Thoracic aorta (tissue), 2 donors: Measurements from ENCODE around the gene PHF2. TPM values are rescaled to one million over a fixed set of nuclear protein-coding genes. Genes with fewer than 3 reads are reported as not detected.

Source experiments
- ATAC-seq: fragments of 150-250 bp; one replicate; pipeline ENCODE4 v1.8.0; 2017; ENCODE audit warnings: low read depth; ENCODE audit not compliant: insufficient number of reproducible peaks, low FRiP score
- DNase-seq: peaks from one replicate; pipeline ENCODE4 v3.0.0-alpha.2; 2020; ENCODE audit warnings: low spot score
- H3K27ac ChIP-seq, 2 donors: fragments of 200-600 bp; sonication (generic); 1 replicate in 1 of 2; 2 replicates in 1 of 2; pipeline ENCODE4 v1.5.1; 2016; ENCODE audit warnings: mild to moderate bottlenecking in 2 of 2, moderate library complexity in 2 of 2
- H3K27me3 ChIP-seq: fragments of 200-600 bp; sonication (generic); replicated peaks from 2 replicates; pipeline ENCODE4 v1.6.0; 2016; ENCODE audit warnings: mild to moderate bottlenecking; ENCODE audit not compliant: insufficient read depth
- H3K36me3 ChIP-seq: fragments of 200-600 bp; sonication (generic); one replicate; pipeline ENCODE4 v1.5.1; 2016
- H3K4me1 ChIP-seq, 2 donors: fragments of 200-600 bp; sonication (generic); 1 replicate in 1 of 2; 2 replicates in 1 of 2; pipeline versions ENCODE4 v1.5.1 to v1.6.0; 2016; ENCODE audit warnings: low read depth in 2 of 2, mild to moderate bottlenecking in 1 of 2; ENCODE audit not compliant: control insufficient read depth in 1 of 2
- H3K4me3 ChIP-seq: fragments of 200-600 bp; sonication (generic); 2 replicates; pipeline ENCODE4 v1.5.1; 2016; ENCODE audit warnings: mild to moderate bottlenecking
- H3K9me3 ChIP-seq: fragments of 200-600 bp; sonication (generic); 2 replicates; pipeline ENCODE4 v1.5.1; 2016
- total RNA-seq, 2 donors: library from RNA; depleted of rRNA; stranded (reverse); fragments of >200 nt; gene quantifications; one replicate each; pipeline versions ENCODE4 v1.1.0 to v1.2.3, GENCODE V29; 2016
- TF ChIP-seq, protein P1 (sequence below): fragments of 200-600 bp; sonication (generic); IDR thresholded peaks from one replicate; pipeline ENCODE4 v1.5.1; 2019; ENCODE audit warnings: antibody characterized with exemption

The PHF2 gene
- total RNA-seq, 2 donors from 2014 or later: 29.9 to 36.6 TPM

DNA sequence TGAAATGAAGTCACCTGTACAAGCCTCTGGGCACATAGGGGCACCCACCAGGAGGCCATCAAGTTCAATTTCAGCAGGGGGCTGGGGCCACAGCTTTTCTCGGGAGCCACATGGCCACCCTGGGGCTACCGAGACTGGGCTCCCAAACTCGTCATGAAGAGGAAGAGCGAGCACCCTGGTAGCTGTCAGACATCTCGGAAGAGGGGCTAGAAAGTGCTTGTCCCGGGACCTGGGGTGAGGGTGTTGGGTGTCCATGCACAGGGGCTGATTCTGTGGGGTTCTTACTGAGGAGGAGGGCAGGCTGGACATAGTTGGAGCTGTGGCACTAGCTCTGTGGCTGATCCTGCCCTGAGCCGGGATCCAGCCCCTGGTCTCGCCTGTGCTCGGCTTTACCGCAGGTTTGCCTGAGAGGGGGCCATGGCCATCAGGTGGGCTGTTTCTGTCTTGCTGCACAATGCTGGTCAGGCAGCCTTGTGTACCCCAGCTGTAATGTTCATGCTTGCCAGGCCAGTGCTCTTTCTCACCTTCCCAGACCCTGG is 70.3 kb downstream of the PHF2 start:
- ATAC-seq (no peak), DNase-seq (no peak)
- no peaks in the 10 kb centered on the region for H3K27me3 ChIP-seq
- H3K36me3 ChIP-seq: peaks cover 51% of the 10 kb centered on the region
- H3K4me1 ChIP-seq: no peaks in the 10 kb centered on the region
- H3K27ac ChIP-seq: no peak overlapping the region
- TF ChIP-seq, protein P1, sequence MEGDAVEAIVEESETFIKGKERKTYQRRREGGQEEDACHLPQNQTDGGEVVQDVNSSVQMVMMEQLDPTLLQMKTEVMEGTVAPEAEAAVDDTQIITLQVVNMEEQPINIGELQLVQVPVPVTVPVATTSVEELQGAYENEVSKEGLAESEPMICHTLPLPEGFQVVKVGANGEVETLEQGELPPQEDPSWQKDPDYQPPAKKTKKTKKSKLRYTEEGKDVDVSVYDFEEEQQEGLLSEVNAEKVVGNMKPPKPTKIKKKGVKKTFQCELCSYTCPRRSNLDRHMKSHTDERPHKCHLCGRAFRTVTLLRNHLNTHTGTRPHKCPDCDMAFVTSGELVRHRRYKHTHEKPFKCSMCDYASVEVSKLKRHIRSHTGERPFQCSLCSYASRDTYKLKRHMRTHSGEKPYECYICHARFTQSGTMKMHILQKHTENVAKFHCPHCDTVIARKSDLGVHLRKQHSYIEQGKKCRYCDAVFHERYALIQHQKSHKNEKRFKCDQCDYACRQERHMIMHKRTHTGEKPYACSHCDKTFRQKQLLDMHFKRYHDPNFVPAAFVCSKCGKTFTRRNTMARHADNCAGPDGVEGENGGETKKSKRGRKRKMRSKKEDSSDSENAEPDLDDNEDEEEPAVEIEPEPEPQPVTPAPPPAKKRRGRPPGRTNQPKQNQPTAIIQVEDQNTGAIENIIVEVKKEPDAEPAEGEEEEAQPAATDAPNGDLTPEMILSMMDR: no peak
- no peaks in the 10 kb centered on the region for H3K9me3 ChIP-seq
- H3K4me3 ChIP-seq: no peak overlapping the region

GRCh38 chr9:93648181-93648580 is 71.8 kb downstream of the PHF2 start:
- no peak for ATAC-seq
- Histone ChIP-seq H3K4me3 (no peak overlapping the region), H3K27ac (no peak overlapping the region), H3K4me1 (no peaks in the 10 kb centered on the region), H3K9me3 (no peaks in the 10 kb centered on the region), H3K27me3 (no peaks in the 10 kb centered on the region), H3K36me3 (peaks cover 56% of the 10 kb centered on the region)
- DNase-seq: no peak
- TF ChIP-seq, protein P1: no peak

DNA sequence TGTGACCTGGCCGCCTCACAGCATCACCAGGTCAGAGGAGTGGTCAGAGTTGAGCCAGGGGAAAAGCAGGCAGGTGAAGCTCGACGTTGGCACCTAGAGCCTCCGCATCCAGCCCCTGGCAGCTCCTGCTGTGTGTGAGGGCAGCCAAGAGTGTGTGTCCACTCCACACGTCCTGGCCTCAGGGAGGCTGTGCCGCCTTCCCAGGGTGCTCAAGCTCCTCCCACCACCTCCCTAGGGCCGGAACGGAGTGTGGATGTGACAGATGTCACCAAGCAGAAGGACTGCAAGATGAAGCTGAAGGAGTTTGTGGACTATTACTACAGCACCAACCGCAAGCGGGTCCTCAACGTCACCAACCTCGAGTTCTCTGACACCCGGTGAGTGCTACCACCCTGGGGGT is 72.5 kb downstream of the PHF2 start:
- Histone ChIP-seq H3K27me3 (no peaks in the 10 kb centered on the region), H3K36me3 (peaks cover 62% of the 10 kb centered on the region), H3K4me1 (no peaks in the 10 kb centered on the region), H3K4me3 (no peak overlapping the region), H3K27ac (no peak overlapping the region), H3K9me3 (no peaks in the 10 kb centered on the region)
- TF ChIP-seq, protein P1: no peak
- ATAC-seq: no peak
- DNase-seq: no peak

- no peak overlapping the region for H3K4me3 ChIP-seq
- ATAC-seq (no peak), DNase-seq (no peak)
- H3K36me3 ChIP-seq: peaks cover 64% of the 10 kb centered on the region
- H3K9me3 ChIP-seq: no peaks in the 10 kb centered on the region
- TF ChIP-seq, protein P1: no peak
- H3K27ac ChIP-seq: no peak overlapping the region
- H3K27me3 ChIP-seq: no peaks in the 10 kb centered on the region
- H3K4me1 ChIP-seq: no peaks in the 10 kb centered on the region
Measured at GRCh38 chr9:93649610-93650261, 73.4 kb downstream of the PHF2 start.

GRCh38 chr9:93650448-93650847 is 74.1 kb downstream of the PHF2 start:
- no peaks in the 10 kb centered on the region for H3K27me3 ChIP-seq
- H3K9me3 ChIP-seq: no peaks in the 10 kb centered on the region
- ATAC-seq: no peak
- no peak overlapping the region for H3K27ac ChIP-seq
- TF ChIP-seq, protein P1: no peak
- no peak for DNase-seq
- H3K4me1 ChIP-seq: no peaks in the 10 kb centered on the region
- H3K36me3 ChIP-seq: peaks cover 65% of the 10 kb centered on the region
- no peak overlapping the region for H3K4me3 ChIP-seq
